ENCODE data around the gene CYP2W1. TPM values are rescaled to one million over a fixed set of nuclear protein-coding genes. Genes with fewer than 3 reads are reported as not detected.

Gene CYP2W1
- total RNA-seq, 1 donor from 2014 or later = not detected

- Mint-ChIP-seq H3K4me3 (no peak overlapping the region), H3K4me1 (peaks cover 14% of the 10 kb centered on the region), H3K9me3 (no peaks in the 10 kb centered on the region), H3K27ac (no peak overlapping the region), H3K27me3 (ENCODE audit: insufficient read depth, low read depth) (peaks cover 2% of the 10 kb centered on the region), H3K36me3 (peaks cover 13% of the 10 kb centered on the region)
- no peak for TF ChIP-seq CTCF (IDR thresholded peaks at IDR 0.05)
- TF ChIP-seq EZH2 (IDR thresholded peaks at IDR 0.05) = no peak
- no peak for TF ChIP-seq EZH2phosphoT487 (IDR thresholded peaks at IDR 0.05)
- no peak overlapping the region for H3K4me2 ChIP-seq
- H3K27ac ChIP-seq = no peak overlapping the region
- peaks cover 12% of the 10 kb centered on the region for H3K4me1 ChIP-seq
- no peaks in the 10 kb centered on the region for H3K27me3 ChIP-seq
- H3K36me3 ChIP-seq = no peaks in the 10 kb centered on the region
- no peaks in the 10 kb centered on the region for H3F3A ChIP-seq (ENCODE audit: low read depth)
- peaks cover 45% of the 10 kb centered on the region for H3K79me2 ChIP-seq (ENCODE audit: low read depth)
- H2AFZ ChIP-seq (replicated peaks) = no peak overlapping the region
- H3K9ac ChIP-seq = no peak overlapping the region
- peaks cover 34% of the 10 kb centered on the region for H4K20me1 ChIP-seq (ENCODE audit: low read depth)
- no peaks in the 10 kb centered on the region for H3K9me3 ChIP-seq (ENCODE audit: low read depth)
- DNase-seq (ENCODE audit: low spot score) = no peak
- no peak overlapping the region for H3K4me3 ChIP-seq
These were observed 10.9 kb upstream of the CYP2W1 start for GRCh38 chr7:972110-972509.

GRCh38 chr7:972676-973309, 10.2 kb upstream of the CYP2W1 start:
- Mint-ChIP-seq H3K4me1 (peaks cover 21% of the 10 kb centered on the region), H3K27me3 (ENCODE audit: insufficient read depth, low read depth) (no peaks in the 10 kb centered on the region), H3K4me3 (peak overlapping the region; percentile 52), H3K27ac (no peak overlapping the region), H3K9me3 (no peaks in the 10 kb centered on the region), H3K36me3 (peaks cover 8% of the 10 kb centered on the region)
- Histone ChIP-seq H2AFZ (replicated peaks) (no peak overlapping the region), H3F3A (ENCODE audit: low read depth) (peaks cover 3% of the 10 kb centered on the region), H3K4me1 (peaks cover 17% of the 10 kb centered on the region), H3K27ac (no peak overlapping the region), H3K79me2 (ENCODE audit: low read depth) (peaks cover 45% of the 10 kb centered on the region), H3K4me2 (no peak overlapping the region), H3K9ac (no peak overlapping the region), H4K20me1 (ENCODE audit: low read depth) (peaks cover 34% of the 10 kb centered on the region), H3K27me3 (no peaks in the 10 kb centered on the region), H3K4me3 (no peak overlapping the region), H3K9me3 (ENCODE audit: low read depth) (no peaks in the 10 kb centered on the region), H3K36me3 (no peaks in the 10 kb centered on the region)
- no peak for DNase-seq (ENCODE audit: low spot score)
- no peak for TF ChIP-seq EZH2phosphoT487 (IDR thresholded peaks at IDR 0.05)
- no peak for TF ChIP-seq CTCF (IDR thresholded peaks at IDR 0.05)
- TF ChIP-seq EZH2 (IDR thresholded peaks at IDR 0.05) = no peak

- Mint-ChIP-seq H3K9me3 (no peaks in the 10 kb centered on the region), H3K4me1 (peaks cover 24% of the 10 kb centered on the region), H3K27me3 (ENCODE audit: insufficient read depth, low read depth) (no peaks in the 10 kb centered on the region), H3K27ac (no peak overlapping the region), H3K36me3 (peaks cover 6% of the 10 kb centered on the region), H3K4me3 (peak overlapping the region; percentile 52)
- no peaks in the 10 kb centered on the region for H3K9me3 ChIP-seq (ENCODE audit: low read depth)
- peaks cover 34% of the 10 kb centered on the region for H4K20me1 ChIP-seq (ENCODE audit: low read depth)
- H3F3A ChIP-seq (ENCODE audit: low read depth) = peaks cover 6% of the 10 kb centered on the region
- no peak overlapping the region for H3K27ac ChIP-seq
- no peaks in the 10 kb centered on the region for H3K27me3 ChIP-seq
- H3K4me2 ChIP-seq = no peak overlapping the region
- no peak overlapping the region for H3K9ac ChIP-seq
- H3K4me1 ChIP-seq = peaks cover 20% of the 10 kb centered on the region
- no peak for DNase-seq (ENCODE audit: low spot score)
- H3K36me3 ChIP-seq = no peaks in the 10 kb centered on the region
- no peak overlapping the region for H3K4me3 ChIP-seq
- H3K79me2 ChIP-seq (ENCODE audit: low read depth) = peaks cover 45% of the 10 kb centered on the region
- no peak overlapping the region for H2AFZ ChIP-seq (replicated peaks)
- no peak for TF ChIP-seq EZH2phosphoT487 (IDR thresholded peaks at IDR 0.05)
- TF ChIP-seq EZH2 (IDR thresholded peaks at IDR 0.05) = no peak
- TF ChIP-seq CTCF (IDR thresholded peaks at IDR 0.05) = no peak
These were observed 9.7 kb upstream of the CYP2W1 start for GRCh38 chr7:973312-973711.
